Esophagus squamous epithelium (tissue), 5 donors: Measurements from ENCODE around the gene MBD2. TPM values are rescaled to one million over a fixed set of nuclear protein-coding genes. Genes with fewer than 3 reads are reported as not detected.

Experiments used
- DNase-seq: peaks from one replicate; lab custom pipeline; 2025; lab: John Stamatoyannopoulos, UW
- H3K27ac ChIP-seq, 4 donors: fragments of 200-600 bp; sonication (generic); one replicate each; pipeline ENCODE4 v1.5.1; 2016 to 2019; ENCODE audit warnings: mild to moderate bottlenecking in 1 of 4
- H3K27me3 ChIP-seq, 4 donors: fragments of 200-600 bp; sonication (generic); 1 replicate in 3 of 4; 2 replicates in 1 of 4; pipeline versions ENCODE4 v1.5.1 to v1.6.0; 2017 to 2021; ENCODE audit warnings: antibody characterized with exemption in 1 of 4
- H3K36me3 ChIP-seq, 3 donors: fragments of 200-600 bp; sonication (generic); one replicate each; pipeline ENCODE4 v1.5.1; 2016 to 2019
- H3K4me1 ChIP-seq, 3 donors: fragments of 200-600 bp; sonication (generic); one replicate each; pipeline ENCODE4 v1.5.1; 2017 to 2019
- H3K4me3 ChIP-seq, 4 donors: fragments of 200-600 bp; sonication (generic); 1 replicate in 3 of 4; 2 replicates in 1 of 4; pipeline ENCODE4 v1.5.1; 2016 to 2019; ENCODE audit warnings: mild to moderate bottlenecking in 2 of 4, moderate library complexity in 1 of 4
- H3K9me3 ChIP-seq, 3 donors: fragments of 200-600 bp; sonication (generic); one replicate each; pipeline ENCODE4 v1.5.1; 2016 to 2019
- POLR2A ChIP-seq, 4 donors: fragments of 450-650 bp; IDR thresholded peaks; one replicate each; pipeline ENCODE4 v1.6.1; 2017; ENCODE audit warnings: antibody characterized with exemption in 4 of 4, mild to moderate bottlenecking in 4 of 4, moderate library complexity in 3 of 4
- WGBS, 2 donors: methylation state at CpG; one replicate each; pipeline ENCODE4 v1.1.5; 2018; 5-methylcytosine and 5-hydroxymethylcytosine counted together
- intact Hi-C: fragments of 100-400 bp; cut with DNase I; formaldehyde crosslinking; loops from one replicate; pipeline ENCODE4 v1.15.0; 2022
- small RNA-seq, 4 donors: library from RNA; depleted of rRNA; stranded (forward); fragments of <200 nt; gene quantifications; one replicate each; pipeline ENCODE3, GENCODE V24; 2016
- total RNA-seq, 4 donors: library from RNA; depleted of rRNA; stranded (reverse); fragments of >200 nt; gene quantifications; one replicate each; pipeline ENCODE4 v1.1.0, GENCODE V29; 2016
- TF ChIP-seq, protein P1 (sequence below), 6 experiments: fragments of 450-650 bp in 4 of 6; fragments of 200-600 bp in 2 of 6; sonication (generic) in 2 of 6; IDR thresholded peaks; one replicate each; pipeline ENCODE4 v1.5.1; 2016 to 2019; ENCODE audit warnings: antibody characterized with exemption in 6 of 6, mild to moderate bottlenecking in 4 of 6, moderate library complexity in 4 of 6
- donor health status: DM: yes; HTN: yes; CAD: no.

MBD2 gene
- total RNA-seq, 4 donors from 2014 or later: 38.2 to 48.4 (median 46.3) TPM

DNA sequence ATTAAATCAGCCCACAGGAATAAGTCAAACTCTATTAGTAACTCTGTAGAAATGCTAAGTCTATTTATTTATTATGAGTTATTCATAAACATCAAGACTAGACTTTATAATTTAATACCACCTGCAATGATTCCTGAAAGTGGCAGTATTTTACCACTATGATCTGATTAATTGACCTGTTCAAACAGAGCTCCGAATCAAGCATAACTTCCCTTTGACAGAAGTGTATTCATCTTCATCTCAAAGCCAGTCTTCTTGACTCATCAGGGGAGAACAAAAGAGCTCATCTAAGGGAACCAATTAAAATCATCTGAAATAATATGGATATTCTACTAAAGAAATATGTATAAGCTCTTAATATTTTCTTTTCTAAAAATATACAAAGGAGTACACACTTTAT, 122.3 kb downstream of the MBD2 start:
- no peaks in the 10 kb centered on the region for H3K27me3 ChIP-seq
- H3K36me3 ChIP-seq: no peaks in the 10 kb centered on the region
- DNase-seq: no peak
- no peak overlapping the region for H3K27ac ChIP-seq
- H3K4me3 ChIP-seq: no peak overlapping the region
- TF ChIP-seq, protein P1, sequence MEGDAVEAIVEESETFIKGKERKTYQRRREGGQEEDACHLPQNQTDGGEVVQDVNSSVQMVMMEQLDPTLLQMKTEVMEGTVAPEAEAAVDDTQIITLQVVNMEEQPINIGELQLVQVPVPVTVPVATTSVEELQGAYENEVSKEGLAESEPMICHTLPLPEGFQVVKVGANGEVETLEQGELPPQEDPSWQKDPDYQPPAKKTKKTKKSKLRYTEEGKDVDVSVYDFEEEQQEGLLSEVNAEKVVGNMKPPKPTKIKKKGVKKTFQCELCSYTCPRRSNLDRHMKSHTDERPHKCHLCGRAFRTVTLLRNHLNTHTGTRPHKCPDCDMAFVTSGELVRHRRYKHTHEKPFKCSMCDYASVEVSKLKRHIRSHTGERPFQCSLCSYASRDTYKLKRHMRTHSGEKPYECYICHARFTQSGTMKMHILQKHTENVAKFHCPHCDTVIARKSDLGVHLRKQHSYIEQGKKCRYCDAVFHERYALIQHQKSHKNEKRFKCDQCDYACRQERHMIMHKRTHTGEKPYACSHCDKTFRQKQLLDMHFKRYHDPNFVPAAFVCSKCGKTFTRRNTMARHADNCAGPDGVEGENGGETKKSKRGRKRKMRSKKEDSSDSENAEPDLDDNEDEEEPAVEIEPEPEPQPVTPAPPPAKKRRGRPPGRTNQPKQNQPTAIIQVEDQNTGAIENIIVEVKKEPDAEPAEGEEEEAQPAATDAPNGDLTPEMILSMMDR (IDR thresholded peaks at IDR 0.05): no peak
- TF ChIP-seq POLR2A (IDR thresholded peaks at IDR 0.05): no peak
- no peaks in the 10 kb centered on the region for H3K9me3 ChIP-seq
- intact Hi-C loops: no loop called here
- 20 to 47% methylated on average over 1 of the region's 1 CpG for WGBS, 2 donors
- H3K4me1 ChIP-seq: no peaks in the 10 kb centered on the region

Small RNAs within 50 kb of the gene (small RNA-seq; reads per million reads assigned to genes)
- gene SNORA37: 12.4 to 36.2 (median 22.1) reads per million in 4 donors

Other genes starting within 250 kb of the MBD2 start
- gene POLI, start 44.8 kb upstream of the MBD2 start, total RNA-seq: 10 to 100 TPM in 2 of 4 donors, 1 to 10 TPM in 2; 5.0 to 24.2 (median 9.7) TPM
- gene STARD6, start 133.2 kb upstream of the MBD2 start, total RNA-seq: not detected
- 1 to 10 TPM in 3 of 4 donors, under 1 TPM in 1; 0.34 to 1.7 (median 1.5) TPM for gene C18orf54, start 133.2 kb upstream of the MBD2 start, total RNA-seq